Panc1 (cell line): ENCODE results near the gene GPR6. TPM values are rescaled to one million over a fixed set of nuclear protein-coding genes. Genes with fewer than 3 reads are reported as not detected.

ENCODE experiments used
- ATAC-seq: fragments of 200-7000 bp; cut with Tn5 transposase; 2 replicates; pipeline ENCODE4 v1.9.1; 2020; ENCODE audit warnings: mild to moderate bottlenecking, moderate library complexity
- BruUV-seq: library from RNA; stranded (reverse); fragments of 400-500 nt; replicated peaks from 2 replicates; lab custom pipeline; 2021; lab: Mats Ljungman, UMichigan
- CTCF ChIA-PET: fragments of 300-600 bp; sonication (Branson Sonifier 250); formaldehyde crosslinking; loops from one replicate; lab custom pipeline; 2022; ENCODE audit warnings: antibody characterized with exemption; lab: Charles Lee
- POLR2A ChIA-PET: fragments of 300-600 bp; sonication (Branson Sonifier 250); formaldehyde crosslinking; loops from one replicate; lab custom pipeline; 2022; ENCODE audit warnings: antibody characterized with exemption; lab: Charles Lee
- DNase-seq: peaks from one replicate; pipeline ENCODE4 v3.0.0-alpha.2; 2010; ENCODE audit warnings: low read depth, low spot score
- H3K27ac ChIP-seq: 2 replicates; pipeline ENCODE4 v1.5.1; 2011; ENCODE audit warnings: mild to moderate bottlenecking, low read length, inconsistent platforms
- H3K27me3 ChIP-seq: fragments of 200-500 bp; sonication (Bioruptor generic); 2 replicates; pipeline ENCODE4 v1.6.0; 2014; ENCODE audit warnings: low read length, inconsistent platforms; ENCODE audit not compliant: control insufficient read depth, insufficient read depth
- H3K36me3 ChIP-seq: fragments of 200-500 bp; sonication (Bioruptor generic); 2 replicates; pipeline ENCODE4 v1.5.1; 2014; ENCODE audit warnings: inconsistent platforms, mild to moderate bottlenecking, low read length, moderate library complexity; ENCODE audit not compliant: control insufficient read depth, insufficient read depth
- H3K4me1 ChIP-seq: 2 replicates; pipeline ENCODE4 v1.5.1; 2011; ENCODE audit warnings: inconsistent platforms, mild to moderate bottlenecking, low read length, moderate library complexity; ENCODE audit not compliant: control insufficient read depth, insufficient read depth
- H3K4me3 ChIP-seq, 2 experiments: 2 replicates each; pipeline ENCODE4 v1.5.1; 2011 to 2012; ENCODE audit warnings: low read depth in 2 of 2, low read length in 2 of 2, mild to moderate bottlenecking in 2 of 2, inconsistent platforms in 1 of 2, moderate library complexity in 1 of 2
- H3K9me3 ChIP-seq: fragments of 200-500 bp; sonication (Bioruptor generic); 2 replicates; pipeline ENCODE4 v1.5.1; 2014; ENCODE audit warnings: low read depth, mild to moderate bottlenecking, inconsistent platforms, low read length, moderate library complexity; ENCODE audit not compliant: control insufficient read depth, insufficient read depth
- POLR2AphosphoS5 ChIP-seq: IDR thresholded peaks from 2 replicates; pipeline ENCODE4 v1.6.1; 2012; ENCODE audit warnings: mild to moderate bottlenecking, low read depth, low read length, moderate library complexity
- in situ Hi-C: cut with HindIII; loops from 2 replicates; pipeline ENCODE4 v1.10.0; 2016; ENCODE audit warnings: low sequenced_read_pairs, low pct_unique_long_range_greater_than_20kb
- intact Hi-C: fragments of 100-400 bp; cut with micrococcal nuclease; formaldehyde crosslinking; loops from one replicate; pipeline ENCODE4 v1.10.0; 2022; ENCODE audit not compliant: unreplicated experiment
- total RNA-seq: library from RNA; stranded (reverse); gene quantifications from one replicate; pipeline ENCODE4 v1.2.1, GENCODE V29; 2021; ENCODE audit not compliant: unreplicated experiment

Gene GPR6
- total RNA-seq, 1 experiment from 2014 or later, result not detected

DNA sequence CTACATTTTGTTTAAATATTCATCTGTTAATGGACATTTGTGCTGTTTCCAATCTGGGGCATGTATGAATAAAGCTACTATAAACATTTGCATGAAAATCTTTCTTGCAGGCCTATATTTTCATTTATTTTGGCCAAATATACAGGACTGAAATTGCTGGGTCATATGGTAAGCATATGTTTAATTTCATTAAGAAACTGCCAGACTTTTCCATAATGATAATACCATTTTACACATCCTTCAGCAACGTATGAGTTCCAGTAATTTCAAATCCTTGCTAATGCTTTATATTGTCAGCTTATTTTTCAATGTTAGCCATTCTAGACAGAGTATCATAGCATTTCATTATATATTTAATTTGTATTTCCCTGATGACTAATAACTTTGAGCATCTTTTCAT, 51.0 kb downstream of the GPR6 start:
- no peaks in the 10 kb centered on the region; the same call in 1 of the 2 replicates for H3K27me3 ChIP-seq
- ChIA-PET CTCF (interaction anchor here (0.6 to 1.5 kb wide), 2 partner anchors 11 to 324 kb away, joined by 3 to 5 read pairs; no protein-coding TSS in a partner anchor), POLR2A (no interaction called here)
- no peaks in the 10 kb centered on the region for H3K36me3 ChIP-seq
- ATAC-seq (no peak), DNase-seq (no peak)
- H3K27ac ChIP-seq, result no peak overlapping the region
- BruUV-seq, result no TSS peak
- H3K9me3 ChIP-seq, result no peaks in the 10 kb centered on the region
- no peak overlapping the region for H3K4me3 ChIP-seq
- in situ Hi-C loops (no loop called here), intact Hi-C loops (no loop called here)
- no peaks in the 10 kb centered on the region for H3K4me1 ChIP-seq
- TF ChIP-seq POLR2AphosphoS5, result no peak

Other genes with a start within 250 kb of the GPR6 start
- 63.9 TPM for gene WASF1, start 201.4 kb downstream of the GPR6 start, total RNA-seq
- 37.0 TPM for gene CDC40, start 202.1 kb downstream of the GPR6 start, total RNA-seq